ENCODE data around the gene TMEM203. TPM values are rescaled to one million over a fixed set of nuclear protein-coding genes. Genes with fewer than 3 reads are reported as not detected.

TMEM203 gene
- total and polyA plus RNA-seq, 2 of the 4 experiments (the other 2 are of a cell fraction) = 18.8 to 40.6 TPM

DNA sequence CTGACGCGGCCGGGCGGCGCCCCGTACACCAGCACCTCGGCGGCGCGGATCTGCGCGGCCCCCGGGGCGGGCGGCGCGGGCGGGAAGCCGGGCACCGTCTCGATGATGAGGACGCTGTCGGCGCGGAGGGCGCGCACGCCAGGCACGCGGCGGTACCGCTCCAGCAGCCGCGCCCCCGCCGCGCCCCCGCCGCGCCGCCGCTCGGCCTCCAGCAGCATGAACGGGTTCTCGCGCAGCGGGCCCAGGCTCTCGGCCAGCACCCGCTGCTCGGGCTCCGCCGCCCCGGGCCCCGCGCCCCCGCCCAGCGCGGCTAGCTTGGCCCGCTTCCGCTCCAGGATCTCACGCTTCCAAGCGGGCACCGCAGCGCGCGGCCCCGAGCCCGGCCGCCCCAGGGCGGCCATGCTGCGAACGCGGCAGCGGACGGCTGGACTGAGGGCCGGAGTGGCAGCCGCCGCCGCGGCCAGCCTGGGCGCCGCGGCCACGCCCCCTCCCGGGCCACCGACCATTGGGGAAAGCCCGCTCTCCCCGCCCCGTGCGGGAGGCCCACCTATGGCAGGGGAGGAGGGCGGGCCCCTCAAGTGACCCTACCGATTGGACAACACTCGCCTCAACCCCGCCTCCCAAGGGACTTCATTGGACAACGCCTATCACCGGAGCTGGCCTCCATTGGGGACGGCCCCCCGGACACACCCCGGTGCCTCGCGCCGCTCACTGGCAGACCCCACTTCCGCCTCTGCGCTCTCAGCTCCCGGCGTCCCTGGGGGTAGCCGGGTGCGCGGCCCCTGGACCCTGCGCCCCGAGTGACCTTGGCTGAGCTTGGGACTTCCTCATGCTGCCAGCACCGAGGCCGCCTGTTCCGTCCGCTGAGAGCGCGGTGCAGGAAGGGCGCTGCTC lies 4.9 kb downstream of the TMEM203 start, which contains the start of gene TPRN (continued):
- TF ChIP-seq, protein P1, sequence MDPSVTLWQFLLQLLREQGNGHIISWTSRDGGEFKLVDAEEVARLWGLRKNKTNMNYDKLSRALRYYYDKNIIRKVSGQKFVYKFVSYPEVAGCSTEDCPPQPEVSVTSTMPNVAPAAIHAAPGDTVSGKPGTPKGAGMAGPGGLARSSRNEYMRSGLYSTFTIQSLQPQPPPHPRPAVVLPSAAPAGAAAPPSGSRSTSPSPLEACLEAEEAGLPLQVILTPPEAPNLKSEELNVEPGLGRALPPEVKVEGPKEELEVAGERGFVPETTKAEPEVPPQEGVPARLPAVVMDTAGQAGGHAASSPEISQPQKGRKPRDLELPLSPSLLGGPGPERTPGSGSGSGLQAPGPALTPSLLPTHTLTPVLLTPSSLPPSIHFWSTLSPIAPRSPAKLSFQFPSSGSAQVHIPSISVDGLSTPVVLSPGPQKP (IDR thresholded peaks at IDR 0.05; ENCODE audit: borderline replicate concordance, low read depth, low read length) = no peak
- TF ChIP-seq MAFK (IDR thresholded peaks at IDR 0.05; ENCODE audit: low read depth, low read length) (no peak), POLR2A (IDR thresholded peaks at IDR 0.05; ENCODE audit: low read depth, low read length) (peak; percentile 95), CHD1 (IDR thresholded peaks at IDR 0.05; ENCODE audit: low read depth, low read length) (no peak), CEBPB (IDR thresholded peaks at IDR 0.05; ENCODE audit: low read depth, low read length) (no peak), RAD21 (IDR thresholded peaks at IDR 0.05; ENCODE audit: low read length) (no peak), FOS (IDR thresholded peaks at IDR 0.05; ENCODE audit: low read depth, low read length) (peak; percentile 55; the same call in 1 of the 2 replicates)

Measured in IMR-90 (cell line).